ENCODE measurements around the gene DIS3L. TPM values are rescaled to one million over a fixed set of nuclear protein-coding genes. Genes with fewer than 3 reads are reported as not detected.
"Not testable (repeated sequence)": the region's sequence is repeated elsewhere in the genome, so short reads cannot be mapped to it uniquely, and the experiment has no call there.

The DIS3L gene
- polyA plus RNA-seq, 6 donors from 2014 or later = 21.8 to 38.4 (median 23.7) TPM

- H3K27me3 Mint-ChIP-seq = no peaks in the 10 kb centered on the region
- H3K27ac Mint-ChIP-seq = no peak overlapping the region
- H3K4me3 Mint-ChIP-seq = no peak overlapping the region
- no peaks in the 10 kb centered on the region for H3K9me3 Mint-ChIP-seq
- peaks cover 14 to 26% of the 10 kb centered on the region in 2 donors for H3K36me3 Mint-ChIP-seq
- DNase-seq (no peak), ATAC-seq (ENCODE audit: low read depth in 2 of 2) (no peak)
- H3K4me1 Mint-ChIP-seq = peaks cover 0 to 9% (median 4%) of the 10 kb centered on the region in 3 donors
Observed at GRCh38 chr15:66306381-66306780, 13.0 kb downstream of the DIS3L start.

GRCh38 chr15:66308531-66308930 lies 15.2 kb downstream of the DIS3L start:
- peaks cover 19 to 24% of the 10 kb centered on the region in 2 donors for H3K36me3 Mint-ChIP-seq
- H3K27me3 Mint-ChIP-seq = no peaks in the 10 kb centered on the region
- H3K27ac Mint-ChIP-seq = no peak overlapping the region
- peaks cover 0 to 4% (median 0%) of the 10 kb centered on the region in 3 donors for H3K4me1 Mint-ChIP-seq
- no peaks in the 10 kb centered on the region for H3K9me3 Mint-ChIP-seq
- no peak for DNase-seq
- no peak overlapping the region for H3K4me3 Mint-ChIP-seq
- ATAC-seq (ENCODE audit: low read depth in 2 of 2) = no peak

- no peak for ATAC-seq (ENCODE audit: low read depth in 2 of 2)
- H3K4me1 Mint-ChIP-seq = peaks cover 0 to 4% (median 0%) of the 10 kb centered on the region in 3 donors
- H3K36me3 Mint-ChIP-seq = peaks cover 19 to 24% of the 10 kb centered on the region in 2 donors
Observed at GRCh38 chr15:66309828-66310227, 16.5 kb downstream of the DIS3L start.

GRCh38 chr15:66310786-66311185 lies 17.4 kb downstream of the DIS3L start:
- DNase-seq = no peak
- peak overlapping the region in 1 of 8 donors; percentile 8 for H3K4me3 Mint-ChIP-seq
- peak overlapping the region in 2 of 6 donors; percentile 27 to 61 for H3K27ac Mint-ChIP-seq
- ATAC-seq (ENCODE audit: low read depth in 2 of 2) = no peak
- H3K9me3 Mint-ChIP-seq = no peaks in the 10 kb centered on the region
- peaks cover 26 to 28% of the 10 kb centered on the region in 2 donors for H3K36me3 Mint-ChIP-seq
- peaks cover 0 to 4% (median 0%) of the 10 kb centered on the region in 3 donors for H3K4me1 Mint-ChIP-seq
- H3K27me3 Mint-ChIP-seq = no peaks in the 10 kb centered on the region

More at GRCh38 chr15:66309828-66310227, 16.5 kb downstream of the DIS3L start:
- DNase-seq = no peak
- Mint-ChIP-seq H3K9me3 (no peaks in the 10 kb centered on the region), H3K27ac (no peak overlapping the region), H3K27me3 (no peaks in the 10 kb centered on the region), H3K4me3 (no peak overlapping the region)

GRCh38 chr15:66312144-66312543 lies 18.8 kb downstream of the DIS3L start:
- Mint-ChIP-seq H3K4me1 (peaks cover 0 to 8% (median 0%) of the 10 kb centered on the region in 3 donors), H3K9me3 (no peaks in the 10 kb centered on the region), H3K27me3 (no peaks in the 10 kb centered on the region), H3K36me3 (peaks cover 24 to 39% of the 10 kb centered on the region in 2 donors), H3K4me3 (no peak overlapping the region), H3K27ac (no peak overlapping the region)
- DNase-seq (no peak), ATAC-seq (ENCODE audit: low read depth in 2 of 2) (no peak)

- H3K36me3 Mint-ChIP-seq = peaks cover 0 to 6% of the 10 kb centered on the region in 2 donors
- H3K9me3 Mint-ChIP-seq = no peaks in the 10 kb centered on the region
- H3K4me3 Mint-ChIP-seq = no peak overlapping the region
- DNase-seq = no peak
- no peak for ATAC-seq (ENCODE audit: low read depth in 2 of 2)
- H3K4me1 Mint-ChIP-seq = no peaks in the 10 kb centered on the region
- peak overlapping the region in 4 of 6 donors; percentile 52 to 84 (median 58) for H3K27ac Mint-ChIP-seq
- no peaks in the 10 kb centered on the region for H3K27me3 Mint-ChIP-seq
Observed at GRCh38 chr15:66323312-66323928, 30.1 kb downstream of the DIS3L start.

- H3K4me3 Mint-ChIP-seq = no peak overlapping the region
- no peaks in the 10 kb centered on the region for H3K9me3 Mint-ChIP-seq
- peak overlapping the region in 1 of 6 donors; percentile 5 for H3K27ac Mint-ChIP-seq
- no peak for DNase-seq
- no peak for ATAC-seq (ENCODE audit: low read depth in 2 of 2)
- no peaks in the 10 kb centered on the region for H3K27me3 Mint-ChIP-seq
- peaks cover 6 to 8% of the 10 kb centered on the region in 2 donors for H3K36me3 Mint-ChIP-seq
- H3K4me1 Mint-ChIP-seq = no peaks in the 10 kb centered on the region
Observed at GRCh38 chr15:66326051-66326450, 32.7 kb downstream of the DIS3L start.

GRCh38 chr15:66327736-66328135 lies 34.4 kb downstream of the DIS3L start:
- Mint-ChIP-seq H3K27me3 (no peaks in the 10 kb centered on the region), H3K4me1 (no peaks in the 10 kb centered on the region), H3K4me3 (no peak overlapping the region), H3K27ac (peak overlapping the region in 1 of 6 donors; percentile 32), H3K36me3 (peaks cover 8 to 11% of the 10 kb centered on the region in 2 donors), H3K9me3 (no peaks in the 10 kb centered on the region)
- no peak for ATAC-seq (ENCODE audit: low read depth in 2 of 2)
- DNase-seq = no peak

GRCh38 chr15:66328771-66329170 lies 35.4 kb downstream of the DIS3L start:
- Mint-ChIP-seq H3K27me3 (no peaks in the 10 kb centered on the region), H3K27ac (peak overlapping the region in 1 of 6 donors; percentile 60), H3K4me1 (no peaks in the 10 kb centered on the region), H3K9me3 (no peaks in the 10 kb centered on the region), H3K36me3 (peaks cover 14% of the 10 kb centered on the region in 2 donors), H3K4me3 (no peak overlapping the region)
- DNase-seq (no peak), ATAC-seq (ENCODE audit: low read depth in 2 of 2) (no peak)

GRCh38 chr15:66348530-66348929 lies 55.2 kb downstream of the DIS3L start:
- not testable (repeated sequence) for ATAC-seq (ENCODE audit: low read depth in 2 of 2); DNase-seq; H3K27me3 Mint-ChIP-seq

GRCh38 chr15:66356077-66356358 lies 62.6 kb downstream of the DIS3L start:
- ATAC-seq (ENCODE audit: low read depth in 2 of 2) = no peak
- peak overlapping the region; percentile 91 to 98 (median 96) for H3K27ac Mint-ChIP-seq
- no peak for DNase-seq
- H3K9me3 Mint-ChIP-seq = peaks cover 0 to 3% (median 0%) of the 10 kb centered on the region in 7 donors
- no peaks in the 10 kb centered on the region for H3K27me3 Mint-ChIP-seq
- peaks cover 15 to 28% (median 18%) of the 10 kb centered on the region in 3 donors for H3K4me1 Mint-ChIP-seq
- H3K4me3 Mint-ChIP-seq = peak overlapping the region; percentile 90 to 100 (median 96)
- H3K36me3 Mint-ChIP-seq = no peaks in the 10 kb centered on the region

More at GRCh38 chr15:66348530-66348929, 55.2 kb downstream of the DIS3L start:
- not testable (repeated sequence) for H3K4me1 Mint-ChIP-seq, H3K9me3 Mint-ChIP-seq, H3K27ac Mint-ChIP-seq, H3K4me3 Mint-ChIP-seq
- peaks cover 7 to 20% of the 10 kb centered on the region in 2 donors for H3K36me3 Mint-ChIP-seq

- peaks cover 0 to 3% (median 0%) of the 10 kb centered on the region in 7 donors for H3K9me3 Mint-ChIP-seq
- DNase-seq (peak; percentile 97), ATAC-seq (ENCODE audit: low read depth in 2 of 2) (peak; percentile 93 to 94)
- H3K27ac Mint-ChIP-seq = peak within 1 kb of the TSS; percentile 91 to 98 (median 96)
- H3K27me3 Mint-ChIP-seq = no peaks in the 10 kb centered on the region
- peaks cover 15 to 28% (median 18%) of the 10 kb centered on the region in 3 donors for H3K4me1 Mint-ChIP-seq
- H3K4me3 Mint-ChIP-seq = peak within 1 kb of the TSS; percentile 90 to 100 (median 96)
- no peaks in the 10 kb centered on the region for H3K36me3 Mint-ChIP-seq
Observed at GRCh38 chr15:66356359-66357236, 63.2 kb downstream of the DIS3L start, which contains the start of gene TIPIN. Gene TIPIN, minus strand, starts transcription at chr15:66356685. Its CDS starts 3,738 bp downstream, at chr15:66352947.

GRCh38 chr15:66359740-66360139 lies 66.4 kb downstream of the DIS3L start:
- no peak for DNase-seq
- Mint-ChIP-seq H3K9me3 (peaks cover 0 to 2% (median 0%) of the 10 kb centered on the region in 7 donors), H3K27ac (peak overlapping the region in 3 of 6 donors; percentile 15 to 49 (median 23)), H3K36me3 (no peaks in the 10 kb centered on the region), H3K4me3 (peak overlapping the region in 1 of 8 donors; percentile 26), H3K4me1 (peaks cover 11 to 25% (median 18%) of the 10 kb centered on the region in 3 donors), H3K27me3 (no peaks in the 10 kb centered on the region)
- no peak for ATAC-seq (ENCODE audit: low read depth in 2 of 2)

All from naive B cell (primary cell).